AG04450 (cell line): ENCODE data around the gene TSSC4. TPM values are rescaled to one million over a fixed set of nuclear protein-coding genes. Genes with fewer than 3 reads are reported as not detected.
A peak's percentile ranks its signal among the peaks of the same experiment; 100 is the strongest.

Experiments
- CTCF ChIA-PET: fragments of 300-600, 350-600 bp; formaldehyde crosslinking; extraction: SDS; loops from one replicate; lab custom pipeline; 2022; ENCODE audit warnings: antibody characterized with exemption, inconsistent platforms; lab: Charles Lee
- POLR2A ChIA-PET: fragments of 350-600 bp; formaldehyde crosslinking; extraction: SDS; loops from one replicate; lab custom pipeline; 2021; ENCODE audit warnings: antibody characterized with exemption, inconsistent platforms; lab: Yijun Ruan, JAX
- DNase-seq: peaks from one replicate; pipeline ENCODE4 v3.0.0-alpha.2; 2011; ENCODE audit warnings: low read depth, low spot score
- H3K27ac ChIP-seq: one replicate; pipeline ENCODE4 v1.5.1; 2012; ENCODE audit warnings: low read depth, low read length, control low read depth
- H3K27me3 ChIP-seq: one replicate; pipeline ENCODE4 v1.6.0; 2012; ENCODE audit warnings: low read length; ENCODE audit not compliant: control insufficient read depth, insufficient read depth
- H3K4me3 ChIP-seq: 2 replicates; pipeline ENCODE4 v1.5.1; 2011; ENCODE audit warnings: mild to moderate bottlenecking, low read depth, low read length, control low read depth
- H3K9me3 ChIP-seq: 2 replicates; pipeline ENCODE4 v1.5.1; 2012; ENCODE audit warnings: low read length; ENCODE audit not compliant: control insufficient read depth, insufficient read depth
- polyA minus RNA-seq: library from RNA; depleted of rRNA, polyadenylated mRNA; stranded (reverse); fragments of >200 nt; gene quantifications from 2 replicates; pipeline ENCODE4 v1.2.3, GENCODE V29; 2011; rRNA and poly(A)+ RNA removed
- polyA plus RNA-seq: library from polyadenylated mRNA; depleted of rRNA; stranded (reverse); fragments of >200 nt; gene quantifications from 2 replicates; pipeline ENCODE4 v1.2.3, GENCODE V29; 2011; rRNA removed
- TF ChIP-seq, protein P1 (sequence below): IDR thresholded peaks from 2 replicates; pipeline ENCODE4 v1.5.1; 2011; ENCODE audit warnings: low read depth, low read length, control low read depth, inconsistent platforms

TSSC4 gene
- polyA plus RNA-seq (13.3 and 19.2 TPM in 2 replicates), polyA minus RNA-seq (10.3 and 15.1 TPM in 2 replicates)

DNA sequence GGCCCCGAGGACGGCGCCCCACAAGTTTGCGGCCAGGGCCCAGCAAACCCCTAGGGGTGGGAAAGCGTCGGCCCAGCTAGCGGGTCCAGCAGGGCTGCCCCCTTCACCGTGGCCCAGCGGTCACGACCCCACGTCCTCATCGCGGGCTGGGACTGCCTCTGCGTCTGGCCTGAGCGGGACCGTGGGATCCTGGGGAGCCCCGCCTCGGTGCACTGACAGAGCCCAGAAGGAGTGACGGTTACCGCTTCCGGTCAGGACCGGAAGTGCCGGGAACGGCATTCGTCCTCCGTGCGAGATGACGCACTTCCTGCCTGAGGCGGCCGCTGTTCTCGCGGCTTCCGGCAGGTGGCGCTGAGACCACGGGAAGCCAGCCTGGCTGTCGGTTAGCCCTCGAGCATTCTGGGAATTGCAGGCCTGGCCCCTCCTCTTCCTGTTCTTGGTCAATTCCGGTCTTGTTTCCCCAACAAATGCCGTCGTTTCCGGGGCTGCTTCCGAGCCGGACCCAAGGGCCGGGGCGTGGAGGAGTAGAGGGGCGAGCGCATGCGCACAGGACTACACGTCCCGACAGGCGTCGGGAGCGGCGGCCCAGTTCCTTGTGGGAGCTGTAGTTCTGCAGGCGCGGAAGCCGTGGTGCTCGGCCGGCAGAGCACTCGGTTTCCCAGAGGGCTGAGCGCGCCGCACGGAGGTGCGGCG lies at the start of gene TSSC4:
TSS of gene TSSC4 (plus strand) at position 682 of the 693 bp plus-strand sequence. CDS start 1,884 bp downstream, outside the sequence.
- Histone ChIP-seq H3K27ac (peak within 1 kb of the TSS; percentile 98), H3K4me3 (peak within 1 kb of the TSS; percentile 91), H3K27me3 (no peaks in the 10 kb centered on the region), H3K9me3 (peaks cover 4% of the 10 kb centered on the region; the same call in 1 of the 2 replicates)
- TF ChIP-seq, protein P1, sequence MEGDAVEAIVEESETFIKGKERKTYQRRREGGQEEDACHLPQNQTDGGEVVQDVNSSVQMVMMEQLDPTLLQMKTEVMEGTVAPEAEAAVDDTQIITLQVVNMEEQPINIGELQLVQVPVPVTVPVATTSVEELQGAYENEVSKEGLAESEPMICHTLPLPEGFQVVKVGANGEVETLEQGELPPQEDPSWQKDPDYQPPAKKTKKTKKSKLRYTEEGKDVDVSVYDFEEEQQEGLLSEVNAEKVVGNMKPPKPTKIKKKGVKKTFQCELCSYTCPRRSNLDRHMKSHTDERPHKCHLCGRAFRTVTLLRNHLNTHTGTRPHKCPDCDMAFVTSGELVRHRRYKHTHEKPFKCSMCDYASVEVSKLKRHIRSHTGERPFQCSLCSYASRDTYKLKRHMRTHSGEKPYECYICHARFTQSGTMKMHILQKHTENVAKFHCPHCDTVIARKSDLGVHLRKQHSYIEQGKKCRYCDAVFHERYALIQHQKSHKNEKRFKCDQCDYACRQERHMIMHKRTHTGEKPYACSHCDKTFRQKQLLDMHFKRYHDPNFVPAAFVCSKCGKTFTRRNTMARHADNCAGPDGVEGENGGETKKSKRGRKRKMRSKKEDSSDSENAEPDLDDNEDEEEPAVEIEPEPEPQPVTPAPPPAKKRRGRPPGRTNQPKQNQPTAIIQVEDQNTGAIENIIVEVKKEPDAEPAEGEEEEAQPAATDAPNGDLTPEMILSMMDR = peak; percentile 97
- ChIA-PET POLR2A (interaction anchor here (0.6 to 3.3 kb wide), 13 partner anchors 10 to 529 kb away, joined by 3 to 33 read pairs (median 4); partner anchors contain the start of genes CD81 and PHLDA2), CTCF (interaction anchor here (0.6 to 3.8 kb wide), 13 partner anchors 8 to 825 kb away, joined by 3 to 29 read pairs (median 4); partner anchors contain the start of gene CD81)
- peak; percentile 100 for DNase-seq

DNA sequence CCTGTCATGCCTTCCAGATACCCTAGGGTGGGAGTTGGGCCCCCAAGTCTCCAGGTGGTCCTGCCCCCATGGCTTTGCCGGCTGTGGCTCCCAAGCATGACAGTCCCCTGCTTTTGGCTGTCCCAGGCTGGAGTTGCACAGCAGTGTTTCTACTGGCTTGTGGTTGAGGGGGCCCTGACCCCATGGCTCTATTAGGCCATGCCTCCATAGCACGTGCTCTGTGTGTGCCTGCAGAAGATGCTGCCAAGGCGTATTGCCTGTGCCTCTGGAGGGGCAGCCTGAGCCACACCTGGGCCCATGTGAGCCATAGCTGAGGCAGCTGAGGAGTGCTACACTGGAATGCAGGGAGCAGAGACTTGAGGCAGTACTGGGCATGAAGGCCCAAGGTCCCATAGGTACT lies 48.8 kb upstream of the TSSC4 start:
- H3K9me3 ChIP-seq = peaks cover 8% of the 10 kb centered on the region
- no peak overlapping the region for H3K27ac ChIP-seq
- H3K27me3 ChIP-seq = peaks cover 10% of the 10 kb centered on the region
- DNase-seq = no peak
- POLR2A ChIA-PET = interaction anchor here (0.6 to 0.8 kb wide), 2 partner anchors 10 to 27 kb away, joined by 3 to 13 read pairs; no protein-coding TSS in a partner anchor
- TF ChIP-seq, protein P1 = no peak
- CTCF ChIA-PET = no interaction called here
- H3K4me3 ChIP-seq = no peak overlapping the region

DNA sequence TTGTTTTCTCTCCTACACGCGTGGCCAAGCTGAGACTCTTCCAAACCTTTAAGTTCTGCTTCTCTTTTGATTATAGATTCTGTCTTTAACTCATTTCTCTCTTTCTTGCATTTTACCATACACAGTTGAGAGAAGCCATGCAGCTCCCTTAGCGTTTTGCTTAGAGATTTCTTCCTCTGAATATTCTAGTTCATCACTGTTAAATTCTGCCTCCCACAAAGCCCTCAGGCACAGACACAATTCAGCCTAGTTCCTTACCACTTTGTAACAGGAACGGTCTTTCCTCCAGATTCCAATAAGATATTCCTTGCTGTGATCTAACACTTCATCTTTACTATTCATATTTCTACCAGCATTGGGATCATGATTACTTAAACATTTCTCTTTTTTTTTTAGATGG lies 48.1 kb upstream of the TSSC4 start:
- DNase-seq = no peak
- ChIA-PET POLR2A (interaction anchor here (0.6 to 0.8 kb wide), 2 partner anchors 11 to 26 kb away, joined by 3 to 13 read pairs; no protein-coding TSS in a partner anchor), CTCF (no interaction called here)
- Histone ChIP-seq H3K27me3 (peaks cover 10% of the 10 kb centered on the region), H3K9me3 (peaks cover 8% of the 10 kb centered on the region), H3K4me3 (no peak overlapping the region), H3K27ac (no peak overlapping the region)
- TF ChIP-seq, protein P1 = no peak

DNA sequence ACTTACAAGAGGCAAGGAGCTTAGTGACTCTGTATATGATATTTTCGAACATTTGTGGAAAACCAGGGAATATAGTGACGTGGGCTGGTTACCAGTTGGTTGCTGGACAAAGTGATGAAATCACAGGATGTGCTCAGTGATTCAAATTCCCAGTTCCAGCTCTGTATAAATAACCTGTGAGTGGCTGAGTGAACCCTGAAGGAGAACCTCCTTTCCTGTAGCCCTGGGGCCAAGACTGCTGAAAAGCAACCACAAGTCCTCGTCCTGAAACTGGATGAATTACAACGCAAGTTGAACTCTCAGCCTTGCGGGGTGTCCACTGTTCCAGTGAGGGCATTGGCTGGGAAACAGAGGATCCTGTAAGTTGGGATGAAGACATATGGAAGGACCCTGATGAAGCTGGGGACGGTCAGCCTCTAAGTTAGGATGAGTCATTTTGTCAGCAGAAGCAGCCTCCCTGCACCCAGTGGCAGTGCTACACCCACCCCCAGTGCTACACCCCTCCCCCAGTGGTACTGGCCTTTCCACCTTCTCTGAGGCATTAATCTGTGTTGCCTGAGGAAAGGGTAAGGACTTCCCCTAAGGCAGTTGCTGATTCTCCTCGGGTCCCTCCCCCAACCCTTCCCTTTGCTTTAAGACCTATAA lies 45.4 kb upstream of the TSSC4 start:
- no peaks in the 10 kb centered on the region; the same call in 1 of the 2 replicates for H3K9me3 ChIP-seq
- peaks cover 6% of the 10 kb centered on the region for H3K27me3 ChIP-seq
- ChIA-PET CTCF (no interaction called here), POLR2A (no interaction called here)
- TF ChIP-seq, protein P1 = no peak
- H3K27ac ChIP-seq = peak overlapping the region; percentile 39
- no peak overlapping the region for H3K4me3 ChIP-seq
- no peak for DNase-seq
